IPS DF 4.7 (cell line): ENCODE measurements around the gene RPN1.

Experiments
- DNase-seq: peaks from one replicate; pipeline ENCODE4 v3.0.0-alpha.2; 2013; ENCODE audit warnings: low spot score; ENCODE audit errors: extremely low read depth

RPN1 gene

GRCh38 chr3:128581566-128581965 is 69.1 kb downstream of the RPN1 start:
- DNase-seq = no peak

GRCh38 chr3:128579927-128580326 is 70.7 kb downstream of the RPN1 start:
- no peak for DNase-seq

GRCh38 chr3:128578346-128578745 is 72.3 kb downstream of the RPN1 start:
- no peak for DNase-seq

DNA sequence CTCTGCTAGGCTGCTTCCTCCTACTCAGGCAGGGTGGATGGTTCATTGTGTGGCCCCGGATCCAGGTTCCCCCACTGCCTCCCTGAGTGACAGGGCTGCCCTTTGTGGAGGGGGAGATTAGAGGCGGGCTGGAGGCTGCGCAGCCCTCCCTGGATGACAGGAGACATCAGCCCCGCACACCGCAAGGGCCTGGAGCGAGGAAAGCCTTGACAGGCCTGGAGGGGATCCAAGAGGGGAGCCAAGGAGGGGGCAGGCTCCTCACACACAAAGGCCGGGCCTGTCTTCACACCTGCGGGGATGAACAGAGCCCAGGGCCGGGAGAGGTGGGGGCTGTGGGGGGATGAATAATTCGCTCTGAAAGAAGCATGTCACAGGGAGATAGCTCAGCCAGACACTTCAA is 72.9 kb downstream of the RPN1 start:
- no peak for DNase-seq

DNA sequence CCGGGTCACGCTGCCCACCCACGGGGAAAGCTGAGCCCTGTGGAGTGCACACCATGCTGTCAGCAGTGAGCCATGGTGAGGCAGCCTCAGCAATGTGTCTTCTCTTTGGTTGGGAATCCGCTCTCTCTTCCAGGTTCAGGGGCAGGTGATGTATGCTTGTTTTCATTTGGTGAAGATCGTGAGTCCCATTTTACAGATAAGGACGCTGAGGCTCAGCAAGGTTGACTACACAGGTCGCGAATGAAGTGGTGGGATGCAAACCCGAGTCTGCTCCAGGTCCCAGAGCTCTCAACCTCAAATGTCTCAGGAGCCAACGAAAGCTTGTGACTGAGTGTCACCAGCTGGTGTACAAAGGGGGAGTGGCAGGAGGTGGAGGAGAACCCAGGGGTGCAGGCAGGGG is 74.3 kb downstream of the RPN1 start:
- DNase-seq = no peak

GRCh38 chr3:128575777-128576176 is 74.8 kb downstream of the RPN1 start:
- DNase-seq = no peak

DNA sequence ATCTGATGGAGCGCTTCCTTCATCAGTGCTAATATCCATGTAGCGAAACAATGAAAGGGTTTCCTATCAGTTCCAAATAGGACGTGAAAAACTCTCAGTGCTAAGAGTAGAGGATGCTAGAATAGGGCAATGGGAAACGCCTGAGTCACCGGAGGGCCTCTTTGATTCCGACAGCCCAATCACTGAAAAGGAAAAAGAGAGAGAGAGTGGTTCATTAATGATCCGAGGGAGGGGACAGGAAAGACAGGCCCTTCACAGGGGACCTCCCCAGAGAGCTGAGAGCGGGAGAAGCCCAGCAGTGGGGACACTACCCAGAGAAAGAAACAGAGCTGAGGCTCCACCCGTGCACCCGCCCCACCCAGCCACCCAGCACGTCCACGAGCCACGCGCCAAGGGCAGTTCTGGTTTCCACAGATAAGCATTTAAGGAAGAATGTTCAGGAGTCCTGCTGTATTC is 76.9 kb downstream of the RPN1 start:
- no peak for DNase-seq

DNA sequence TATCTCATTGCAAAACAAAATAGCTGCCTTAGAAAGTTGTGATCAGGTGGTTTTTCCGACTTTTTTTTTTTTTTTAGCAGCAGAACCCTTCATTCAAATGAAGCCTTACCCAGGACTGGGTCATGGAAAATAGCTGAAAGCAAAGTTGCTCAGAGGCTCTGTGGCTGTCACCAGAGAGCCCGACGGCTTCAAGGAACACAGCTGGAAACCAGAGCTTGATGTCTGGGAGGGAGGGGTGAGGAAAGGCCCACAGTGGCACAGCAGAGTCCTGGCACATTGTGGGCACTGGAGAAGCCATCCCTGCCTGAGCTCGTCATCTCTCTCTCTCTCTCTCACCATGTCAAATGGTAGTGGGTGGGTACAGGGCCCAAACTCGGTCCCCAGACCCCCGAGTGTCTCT is 77.5 kb downstream of the RPN1 start:
- DNase-seq = no peak

GRCh38 chr3:128572644-128573105 is 77.9 kb downstream of the RPN1 start:
- no peak for DNase-seq

- no peak for DNase-seq
Measured at GRCh38 chr3:128572013-128572412, 78.6 kb downstream of the RPN1 start.
